Lower leg skin (tissue), 4 donors: ENCODE data around the gene TMEM129. TPM values are rescaled to one million over a fixed set of nuclear protein-coding genes. Genes with fewer than 3 reads are reported as not detected.

Experiments used
- DNase-seq, 2 donors: peaks; one replicate each; pipeline ENCODE4 v3.0.0-alpha.2; 2019; ENCODE audit warnings: low spot score in 2 of 2
- H3K4me3 ChIP-seq: fragments of 200-600 bp; sonication (generic); 2 replicates; pipeline ENCODE4 v1.5.1; 2017; ENCODE audit warnings: mild to moderate bottlenecking, low read depth; ENCODE audit not compliant: poor library complexity, severe bottlenecking
- CTCF ChIP-seq, 3 donors: fragments of 450-650 bp; IDR thresholded peaks; one replicate each; pipeline ENCODE4 v1.5.1; 2016; ENCODE audit warnings: antibody characterized with exemption in 3 of 3, mild to moderate bottlenecking in 3 of 3, moderate library complexity in 2 of 3
- POLR2A ChIP-seq, 2 donors: fragments of 450-650 bp; IDR thresholded peaks; one replicate each; pipeline ENCODE4 v1.6.1; 2016 to 2017; ENCODE audit warnings: antibody characterized with exemption in 2 of 2, mild to moderate bottlenecking in 1 of 2, moderate library complexity in 1 of 2
- whole genome bisulfite sequencing, 2 donors: methylation state at CpG; one replicate each; pipeline ENCODE4 v1.1.5; 2018; 5-methylcytosine and 5-hydroxymethylcytosine counted together
- intact Hi-C: fragments of 100-400 bp; cut with DNase I; formaldehyde crosslinking; loops from one replicate; pipeline ENCODE4 v1.15.0; 2023; ENCODE audit warnings: low total_unique reads
- total RNA-seq, 4 donors: library from RNA; depleted of rRNA; stranded (reverse); fragments of >200 nt; gene quantifications; one replicate each; pipeline ENCODE4 v1.1.0, GENCODE V29; 2016

TMEM129 gene
- total RNA-seq, 4 donors from 2014 or later, result 31.0 to 62.0 (median 57.6) TPM

GRCh38 chr4:1731180-1731579 is 10.1 kb upstream of the TMEM129 start:
- TF ChIP-seq CTCF (IDR thresholded peaks at IDR 0.05), result no peak
- TF ChIP-seq POLR2A (IDR thresholded peaks at IDR 0.05), result no peak
- no peak overlapping the region for H3K4me3 ChIP-seq
- intact Hi-C loops, result no loop called here
- 96 to 98% methylated on average over 10 of the region's 10 CpGs for WGBS, 2 donors
- no peak for DNase-seq

GRCh38 chr4:1730532-1731135 is 9.5 kb upstream of the TMEM129 start:
- no peak for DNase-seq
- no peak overlapping the region for H3K4me3 ChIP-seq
- intact Hi-C loops, result no loop called here
- 94 to 97% methylated on average over 5 to 8 of the region's 16 CpGs for WGBS, 2 donors
- TF ChIP-seq CTCF (IDR thresholded peaks at IDR 0.05) (no peak), POLR2A (IDR thresholded peaks at IDR 0.05) (no peak)

GRCh38 chr4:1728061-1728980 is 7.2 kb upstream of the TMEM129 start:
- H3K4me3 ChIP-seq, result no peak overlapping the region
- no peak for TF ChIP-seq POLR2A (IDR thresholded peaks at IDR 0.05)
- TF ChIP-seq CTCF (IDR thresholded peaks at IDR 0.05), result no peak
- WGBS, 2 donors, result 87 to 92% methylated on average over 31 of the region's 31 CpGs
- intact Hi-C loops, result loop anchor here (5.0 kb wide), 1 partner anchor 36 kb away; no protein-coding TSS in a partner anchor
- no peak for DNase-seq

GRCh38 chr4:1727117-1728031 is 6.3 kb upstream of the TMEM129 start:
- TF ChIP-seq POLR2A (IDR thresholded peaks at IDR 0.05), result no peak
- TF ChIP-seq CTCF (IDR thresholded peaks at IDR 0.05), result no peak
- no peak overlapping the region for H3K4me3 ChIP-seq
- peak; percentile 75 to 93 for DNase-seq
- 38 to 46% methylated on average over 18 of the region's 18 CpGs for WGBS, 2 donors
- intact Hi-C loops, result loop anchor here (5.0 kb wide), 1 partner anchor 35 kb away; no protein-coding TSS in a partner anchor

GRCh38 chr4:1726146-1726934 is 5.2 kb upstream of the TMEM129 start:
- TF ChIP-seq POLR2A (IDR thresholded peaks at IDR 0.05) (no peak), CTCF (IDR thresholded peaks at IDR 0.05) (peak in 1 of 3 donors; percentile 87)
- 49 to 55% methylated on average over 12 to 16 of the region's 17 CpGs for WGBS, 2 donors
- H3K4me3 ChIP-seq, result no peak overlapping the region
- DNase-seq, result peak; percentile 88 to 97
- intact Hi-C loops, result loop anchor here (5.0 kb wide), 1 partner anchor 34 kb away; no protein-coding TSS in a partner anchor
